Upper lobe of left lung (tissue), 6 donors: Measurements from ENCODE around the gene GPR55. TPM values are rescaled to one million over a fixed set of nuclear protein-coding genes. Genes with fewer than 3 reads are reported as not detected.

Experiments used
- ATAC-seq, 2 donors: fragments of 200-7000 bp; cut with Tn5 transposase; one replicate each; pipeline ENCODE4 v1.9.1; 2022; ENCODE audit warnings: mild to moderate bottlenecking in 2 of 2, moderate library complexity in 2 of 2; ENCODE audit not compliant: low FRiP score in 2 of 2
- DNase-seq, 2 donors: peaks; one replicate each; pipeline ENCODE4 v3.0.0-alpha.2; 2019 to 2020
- H3K27ac ChIP-seq, 4 donors: fragments of 200-600 bp; sonication (generic); one replicate each; pipeline ENCODE4 v1.5.1; 2016 to 2019
- H3K27me3 ChIP-seq, 4 donors: fragments of 200-600 bp; sonication (generic); one replicate each; pipeline ENCODE4 v1.5.1; 2017 to 2019
- H3K36me3 ChIP-seq, 4 donors: fragments of 200-600 bp; sonication (generic); one replicate each; pipeline ENCODE4 v1.5.1; 2016 to 2019
- H3K4me1 ChIP-seq, 4 donors: fragments of 200-600 bp; sonication (generic); one replicate each; pipeline ENCODE4 v1.5.1; 2018 to 2019
- H3K4me3 ChIP-seq, 4 donors: fragments of 200-600 bp; sonication (generic); one replicate each; pipeline ENCODE4 v1.5.1; 2017 to 2019; ENCODE audit warnings: mild to moderate bottlenecking in 2 of 4, moderate library complexity in 1 of 4
- H3K9me3 ChIP-seq, 4 donors: fragments of 200-600 bp; sonication (generic); one replicate each; pipeline ENCODE4 v1.5.1; 2018 to 2019
- EP300 ChIP-seq, 4 donors: sonication (generic); formaldehyde crosslinking; IDR thresholded peaks; one replicate each; pipeline ENCODE4 v1.5.1; 2017; ENCODE audit warnings: antibody characterized with exemption in 4 of 4, control low read depth in 2 of 4
- POLR2A ChIP-seq, 4 donors: fragments of 450-650 bp; IDR thresholded peaks; one replicate each; pipeline ENCODE4 v1.5.1; 2016 to 2017; ENCODE audit warnings: antibody characterized with exemption in 4 of 4, mild to moderate bottlenecking in 2 of 4
- POLR2AphosphoS5 ChIP-seq, 2 donors: sonication (generic); formaldehyde crosslinking; IDR thresholded peaks; one replicate each; pipeline ENCODE4 v1.5.1; 2017; ENCODE audit warnings: antibody characterized with exemption in 2 of 2
- WGBS, 2 donors: methylation state at CpG; one replicate each; pipeline ENCODE4 v1.1.5; 2017 to 2018; 5-methylcytosine and 5-hydroxymethylcytosine counted together
- total RNA-seq, 6 donors: library from RNA; depleted of rRNA in 4 of 6; stranded (reverse); fragments of >200 nt in 4 of 6; gene quantifications; one replicate each; pipeline versions ENCODE4 v1.1.0 to v1.2.1, GENCODE V29; 2016 to 2021
- TF ChIP-seq, protein P1 (sequence below), 6 experiments: fragments of 450-650 bp in 4 of 6; fragments of 200-600 bp in 2 of 6; sonication (generic) in 2 of 6; IDR thresholded peaks; one replicate each; pipeline ENCODE4 v1.5.1; 2016 to 2019; ENCODE audit warnings: antibody characterized with exemption in 6 of 6
- donor health status: DM: no; HTN: no; CAD: no; lungs with moderate emphysema.
- donor health status: DM: no; HTN: yes; CAD: no; lungs with severe emphysema.

GPR55 gene
- total RNA-seq, 6 donors from 2014 or later = 0.15 to 0.84 (median 0.52) TPM; not detected in 2

DNA sequence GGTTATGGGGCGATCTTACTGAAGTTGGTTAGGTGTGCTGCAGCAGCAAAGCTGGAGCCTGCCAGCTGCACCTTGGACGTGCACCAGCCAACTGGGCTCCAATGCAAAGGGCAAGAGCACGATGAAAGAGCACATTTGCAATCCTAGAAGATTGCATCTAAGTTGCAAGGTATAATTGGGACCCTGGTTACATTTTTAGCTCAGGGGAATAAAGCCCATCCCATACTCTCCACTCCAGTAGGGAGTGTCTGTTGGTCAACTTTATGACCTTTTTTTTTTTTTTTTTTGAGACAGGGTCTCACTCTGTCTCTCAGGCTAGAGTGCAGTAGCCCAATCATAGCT, 22.2 kb upstream of the GPR55 start:
- Histone ChIP-seq H3K27me3 (no peaks in the 10 kb centered on the region), H3K27ac (no peak overlapping the region), H3K4me1 (peaks cover 0 to 5% (median 0%) of the 10 kb centered on the region in 4 donors), H3K4me3 (no peak overlapping the region), H3K9me3 (no peaks in the 10 kb centered on the region), H3K36me3 (no peaks in the 10 kb centered on the region)
- DNase-seq (no peak), ATAC-seq (no peak)
- WGBS, 2 donors = 90 to 93% methylated on average over 3 of the region's 3 CpGs
- TF ChIP-seq POLR2AphosphoS5 (IDR thresholded peaks at IDR 0.05) (no peak), EP300 (IDR thresholded peaks at IDR 0.05) (no peak), POLR2A (IDR thresholded peaks at IDR 0.05) (no peak)
- TF ChIP-seq, protein P1, sequence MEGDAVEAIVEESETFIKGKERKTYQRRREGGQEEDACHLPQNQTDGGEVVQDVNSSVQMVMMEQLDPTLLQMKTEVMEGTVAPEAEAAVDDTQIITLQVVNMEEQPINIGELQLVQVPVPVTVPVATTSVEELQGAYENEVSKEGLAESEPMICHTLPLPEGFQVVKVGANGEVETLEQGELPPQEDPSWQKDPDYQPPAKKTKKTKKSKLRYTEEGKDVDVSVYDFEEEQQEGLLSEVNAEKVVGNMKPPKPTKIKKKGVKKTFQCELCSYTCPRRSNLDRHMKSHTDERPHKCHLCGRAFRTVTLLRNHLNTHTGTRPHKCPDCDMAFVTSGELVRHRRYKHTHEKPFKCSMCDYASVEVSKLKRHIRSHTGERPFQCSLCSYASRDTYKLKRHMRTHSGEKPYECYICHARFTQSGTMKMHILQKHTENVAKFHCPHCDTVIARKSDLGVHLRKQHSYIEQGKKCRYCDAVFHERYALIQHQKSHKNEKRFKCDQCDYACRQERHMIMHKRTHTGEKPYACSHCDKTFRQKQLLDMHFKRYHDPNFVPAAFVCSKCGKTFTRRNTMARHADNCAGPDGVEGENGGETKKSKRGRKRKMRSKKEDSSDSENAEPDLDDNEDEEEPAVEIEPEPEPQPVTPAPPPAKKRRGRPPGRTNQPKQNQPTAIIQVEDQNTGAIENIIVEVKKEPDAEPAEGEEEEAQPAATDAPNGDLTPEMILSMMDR (IDR thresholded peaks at IDR 0.05) = no peak

DNA sequence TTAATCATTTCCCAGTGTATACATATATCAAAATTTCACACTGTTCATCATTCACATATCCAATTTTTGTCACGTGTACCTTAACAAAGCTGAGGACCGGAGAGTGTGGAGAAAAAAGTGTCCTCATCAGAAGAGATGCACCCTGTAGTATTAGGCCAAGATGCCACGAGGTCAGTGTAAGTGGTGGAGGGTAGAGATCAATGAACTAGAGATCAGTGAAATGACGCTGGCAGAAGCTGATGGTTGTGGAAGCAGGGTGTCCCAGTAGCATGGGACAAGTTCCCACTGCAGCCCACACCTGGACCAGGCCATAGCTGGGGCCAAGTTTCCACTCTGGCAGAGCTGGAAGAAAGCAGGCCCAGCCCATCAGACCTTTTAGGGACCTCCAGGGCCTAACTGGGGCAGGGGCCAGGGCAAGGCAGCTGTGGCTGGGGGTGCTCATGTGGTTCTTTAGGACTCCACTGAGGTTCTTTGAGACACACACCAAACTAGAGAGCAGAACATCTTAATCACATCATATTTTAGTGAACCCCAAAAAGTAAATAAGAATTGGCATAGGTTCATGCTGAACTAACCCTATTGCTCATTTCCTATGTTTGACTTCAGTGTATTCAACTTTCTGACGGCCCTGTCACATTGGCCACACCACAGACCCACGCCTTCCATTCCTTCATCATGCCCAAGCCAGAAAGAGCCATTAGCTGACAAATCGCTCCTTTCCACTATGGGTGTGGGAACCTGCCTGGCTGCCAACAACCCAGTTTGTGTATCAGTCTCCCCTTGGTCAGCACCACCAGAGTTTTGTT, 21.6 kb upstream of the GPR55 start:
- Histone ChIP-seq H3K4me1 (peaks cover 0 to 5% (median 0%) of the 10 kb centered on the region in 4 donors), H3K4me3 (no peak overlapping the region), H3K27ac (no peak overlapping the region), H3K9me3 (no peaks in the 10 kb centered on the region), H3K27me3 (no peaks in the 10 kb centered on the region), H3K36me3 (no peaks in the 10 kb centered on the region)
- TF ChIP-seq EP300 (IDR thresholded peaks at IDR 0.05) (no peak), POLR2AphosphoS5 (IDR thresholded peaks at IDR 0.05) (no peak), POLR2A (IDR thresholded peaks at IDR 0.05) (no peak)
- TF ChIP-seq, protein P1 (IDR thresholded peaks at IDR 0.05) = no peak
- DNase-seq (no peak), ATAC-seq (no peak)
- WGBS, 2 donors = 86 to 87% methylated on average over 7 of the region's 7 CpGs

- H3K4me1 ChIP-seq = peaks cover 0 to 5% (median 0%) of the 10 kb centered on the region in 4 donors
- H3K9me3 ChIP-seq = no peaks in the 10 kb centered on the region
- no peaks in the 10 kb centered on the region for H3K36me3 ChIP-seq
- no peak for ATAC-seq
- no peak overlapping the region for H3K4me3 ChIP-seq
- no peak for DNase-seq
- H3K27me3 ChIP-seq = no peaks in the 10 kb centered on the region
- TF ChIP-seq EP300 (IDR thresholded peaks at IDR 0.05) = no peak
- TF ChIP-seq POLR2A (IDR thresholded peaks at IDR 0.05) = no peak
- no peak for TF ChIP-seq POLR2AphosphoS5 (IDR thresholded peaks at IDR 0.05)
- TF ChIP-seq, protein P1 (IDR thresholded peaks at IDR 0.05) = no peak
- no peak overlapping the region for H3K27ac ChIP-seq
- WGBS, 2 donors = 95 to 98% methylated on average over 21 of the region's 21 CpGs
Observed at GRCh38 chr2:230944757-230945372, 19.8 kb upstream of the GPR55 start.

DNA sequence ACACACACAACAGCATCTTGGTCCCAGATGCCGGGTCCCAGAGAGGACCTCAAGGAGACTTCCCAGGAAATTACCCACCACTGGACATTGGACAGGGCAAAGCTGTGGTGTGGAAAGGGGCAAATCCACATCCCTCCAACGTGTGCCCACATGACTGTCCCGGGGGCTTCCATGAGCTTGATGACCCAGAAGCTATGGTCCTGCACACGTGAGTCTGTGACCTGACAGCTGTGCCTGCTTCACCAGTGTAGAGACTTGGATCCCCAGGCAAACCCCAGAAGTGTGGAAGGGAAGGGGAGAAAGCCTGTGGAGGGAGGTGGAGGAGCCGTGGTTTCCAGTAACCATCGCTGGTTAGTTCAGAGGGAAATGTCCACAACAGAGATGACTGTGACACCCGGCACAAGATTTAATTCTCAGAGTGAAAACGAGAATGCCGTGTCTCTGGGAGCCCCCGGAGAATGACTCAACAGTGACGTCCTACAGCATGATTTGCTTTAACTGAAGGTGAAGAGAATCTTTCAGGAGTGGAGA, 19.1 kb upstream of the GPR55 start:
- WGBS, 2 donors = 73 to 78% methylated on average over 11 of the region's 11 CpGs
- TF ChIP-seq POLR2AphosphoS5 (IDR thresholded peaks at IDR 0.05) (no peak), EP300 (IDR thresholded peaks at IDR 0.05) (no peak), POLR2A (IDR thresholded peaks at IDR 0.05) (no peak)
- TF ChIP-seq, protein P1 (IDR thresholded peaks at IDR 0.05) = no peak
- Histone ChIP-seq H3K4me1 (peaks cover 0 to 5% (median 0%) of the 10 kb centered on the region in 4 donors), H3K27me3 (no peaks in the 10 kb centered on the region), H3K4me3 (no peak overlapping the region), H3K27ac (no peak overlapping the region), H3K9me3 (no peaks in the 10 kb centered on the region), H3K36me3 (no peaks in the 10 kb centered on the region)
- no peak for DNase-seq
- ATAC-seq = no peak
